ENCODE results near the gene IGSF3. TPM values are rescaled to one million over a fixed set of nuclear protein-coding genes. Genes with fewer than 3 reads are reported as not detected.

The IGSF3 gene
- total and polyA plus RNA-seq, 2 of the 8 experiments (the other 6 are each of a cell fraction or from before 2014, with no cell fraction given): 30.0 to 32.2 TPM

GRCh38 chr1:116529681-116530080 lies 137.9 kb downstream of the IGSF3 start:
- Histone ChIP-seq H3K9ac (replicated peaks in 1 of 4; ENCODE audit: extremely low read depth in 1 of 4, low read depth in 3 of 4, low read length in 3 of 4) (no peak overlapping the region), H3K9me3 (ENCODE audit: insufficient read depth in 2 of 2, low read depth in 1 of 2, low read length in 1 of 2) (no peaks in the 10 kb centered on the region; a peak in 1 of 4 replicates), H2BK15ac (ENCODE audit: low read length) (no peak overlapping the region), H3K56ac (replicated peaks; ENCODE audit: insufficient read length, low read depth, low read length) (no peak overlapping the region), H3K79me2 (ENCODE audit: control insufficient read depth in 1 of 2, insufficient read depth in 2 of 2, low read length in 2 of 2) (no peaks in the 10 kb centered on the region), H2BK120ac (replicated peaks; ENCODE audit: low read depth, low read length) (no peak overlapping the region), H3K23ac (ENCODE audit: insufficient read length) (no peak overlapping the region), H4K5ac (ENCODE audit: insufficient read length, low read depth, low read length) (no peak overlapping the region), H3K27ac (ENCODE audit: low read depth, low read length) (no peak overlapping the region), H4K91ac (replicated peaks; ENCODE audit: insufficient read length, low read length) (no peak overlapping the region), H2AK5ac (ENCODE audit: low read depth, low read length) (no peak overlapping the region), H3K14ac (ENCODE audit: insufficient read length) (no peak overlapping the region), H3K27me3 (replicated peaks in 1 of 4; ENCODE audit: control insufficient read depth in 3 of 4, extremely low read depth in 1 of 4, insufficient read depth in 3 of 4, low read length in 3 of 4) (no peaks in the 10 kb centered on the region), H4K20me1 (replicated peaks in 1 of 2; ENCODE audit: control insufficient read depth in 1 of 2, insufficient read depth in 2 of 2, low read length in 2 of 2) (no peaks in the 10 kb centered on the region), H3K23me2 (ENCODE audit: low read depth, low read length) (no peaks in the 10 kb centered on the region), H4K8ac (ENCODE audit: extremely low read depth, insufficient read depth, low read length) (no peak overlapping the region), H3K79me1 (ENCODE audit: low read depth, low read length) (no peaks in the 10 kb centered on the region), H2BK12ac (ENCODE audit: low read depth, low read length) (no peak overlapping the region), H2BK20ac (ENCODE audit: low read length) (no peak overlapping the region), H2BK5ac (ENCODE audit: low read depth, low read length) (no peak overlapping the region), H3K36me3 (ENCODE audit: control insufficient read depth in 2 of 4, insufficient read depth in 4 of 4, low read length in 3 of 4) (0 out of 8 replicates have a peak, but pooled peaks cover 0 to 4% (median 0%) of the 10 kb centered on the region in 4 experiments), H3K4me2 (ENCODE audit: insufficient read depth in 1 of 2, low read depth in 2 of 2, low read length in 2 of 2) (no peak overlapping the region), H3K4me1 (replicated peaks in 1 of 4; ENCODE audit: control insufficient read depth in 3 of 4, insufficient read depth in 4 of 4, low read length in 3 of 4) (no peaks in the 10 kb centered on the region), H3K4me3 (ENCODE audit: extremely low read depth in 1 of 4, insufficient read depth in 2 of 4, low read depth in 3 of 4, low read length in 4 of 4) (no peak overlapping the region), H3K18ac (ENCODE audit: extremely low read depth, low read length) (no peak overlapping the region), H3K4ac (replicated peaks; ENCODE audit: insufficient read length, low read depth, low read length) (no peak overlapping the region), H2AFZ (ENCODE audit: low read length) (no peak overlapping the region)
- 88% methylated on average over 3 of the region's 3 CpGs; no CpG with 5 or more reads in 1 of the 2 experiments for WGBS, 2 experiments (ENCODE audit: extremely low coverage in 1 of 2, insufficient coverage in 1 of 2, insufficient read length in 1 of 2, insufficient replicate concordance in 2 of 2, low coverage in 1 of 2, low lambda C conversion rate in 2 of 2, missing lambda C conversion rate in 1 of 2)
- DNase-seq (ENCODE audit: low read depth in 1 of 2, low spot score in 2 of 2) (no peak), FAIRE-seq (no peak)
- ChIA-PET POLR2A (ENCODE audit: partially characterized antibody) (no interaction called here), CTCF (ENCODE audit: partially characterized antibody) (no interaction called here)
- no peak for TF ChIP-seq JUND (IDR thresholded peaks at IDR 0.05; ENCODE audit: low read length)

Data from H1 (cell line).